Caco-2 (cell line): ENCODE data around the gene RUSC2. TPM values are rescaled to one million over a fixed set of nuclear protein-coding genes. Genes with fewer than 3 reads are reported as not detected.

Experiments used
- BruUV-seq: library from RNA; stranded (reverse); fragments of 400-500 nt; replicated peaks from 2 replicates; lab custom pipeline; 2021; lab: Mats Ljungman, UMichigan
- CTCF ChIA-PET: fragments of 300-600 bp; sonication (Branson Sonifier 250); formaldehyde crosslinking; loops from one replicate; lab custom pipeline; 2022; ENCODE audit warnings: antibody characterized with exemption; lab: Charles Lee
- POLR2A ChIA-PET: fragments of 300-600 bp; sonication (Branson Sonifier 250); formaldehyde crosslinking; loops from one replicate; lab custom pipeline; 2022; ENCODE audit warnings: antibody characterized with exemption; lab: Charles Lee
- DNase-seq, 2 experiments: peaks; one replicate each; pipeline versions ENCODE4 v3.0.0 to v3.0.0-alpha.2; 2020 to 2022
- H3K27me3 ChIP-seq: replicated peaks from 2 replicates; pipeline ENCODE4 v1.6.0; 2011; ENCODE audit warnings: low read length; ENCODE audit not compliant: control insufficient read depth, insufficient read depth
- H3K36me3 ChIP-seq: 2 replicates; pipeline ENCODE4 v1.5.1; 2011; ENCODE audit warnings: low read length; ENCODE audit not compliant: control insufficient read depth, insufficient read depth
- H3K4me1 ChIP-seq: fragments of 250-450 bp; sonication (Bioruptor Pico); 2 replicates; pipeline ENCODE4 v1.5.1; 2020; ENCODE audit warnings: mild to moderate bottlenecking
- H3K4me3 ChIP-seq: 2 replicates; pipeline ENCODE4 v1.5.1; 2011; ENCODE audit warnings: low read depth, mild to moderate bottlenecking, control low read depth, low read length
- H3K9me3 ChIP-seq: fragments of 250-450 bp; sonication (Bioruptor Pico); 2 replicates; pipeline ENCODE4 v1.5.1; 2020; ENCODE audit warnings: mild to moderate bottlenecking, moderate library complexity
- H3K27ac Mint-ChIP-seq: one replicate; pipeline ENCODE4 v1.8.0; 2022; ENCODE audit warnings: mixed read lengths; ENCODE audit not compliant: unreplicated experiment
- H3K27me3 Mint-ChIP-seq: one replicate; pipeline ENCODE4 v1.8.0; 2022; ENCODE audit warnings: mixed read lengths; ENCODE audit not compliant: insufficient read depth, unreplicated experiment
- H3K36me3 Mint-ChIP-seq: one replicate; pipeline ENCODE4 v1.8.0; 2022; ENCODE audit warnings: mild to moderate bottlenecking, mixed read lengths; ENCODE audit not compliant: insufficient read depth, unreplicated experiment
- H3K4me1 Mint-ChIP-seq: one replicate; pipeline ENCODE4 v1.8.0; 2022; ENCODE audit warnings: low read depth, mixed read lengths; ENCODE audit not compliant: unreplicated experiment
- H3K4me3 Mint-ChIP-seq: one replicate; pipeline ENCODE4 v1.8.0; 2022; ENCODE audit warnings: mild to moderate bottlenecking, moderate library complexity, mixed read lengths; ENCODE audit not compliant: unreplicated experiment
- H3K9me3 Mint-ChIP-seq: one replicate; pipeline ENCODE4 v1.8.0; 2022; ENCODE audit warnings: mixed read lengths; ENCODE audit not compliant: unreplicated experiment
- CTCF ChIP-seq, 2 experiments: fragments of 200-600 bp in 1 of 2; IDR thresholded peaks; 1 replicate in 1 of 2; 2 replicates in 1 of 2; pipeline versions ENCODE4 v1.5.1 to v1.8.0; 2011 to 2022; ENCODE audit warnings: antibody characterized with exemption in 1 of 2, control low read depth in 1 of 2, inconsistent platforms in 1 of 2, low read depth in 1 of 2, low read length in 1 of 2, mild to moderate bottlenecking in 1 of 2, moderate library complexity in 1 of 2; ENCODE audit not compliant: insufficient read depth in 1 of 2, severe bottlenecking in 1 of 2, unreplicated experiment in 1 of 2
- intact Hi-C: fragments of 100-400 bp; cut with micrococcal nuclease; formaldehyde crosslinking; loops from one replicate; pipeline ENCODE4 v1.10.0; 2022; ENCODE audit not compliant: unreplicated experiment
- total RNA-seq: library from RNA; stranded (reverse); gene quantifications from 2 replicates; pipeline ENCODE4 v1.2.3, GENCODE V29; 2022

RUSC2 gene
- total RNA-seq, 1 experiment from 2014 or later, result 13.0 TPM

- H3K27me3 Mint-ChIP-seq, result no peaks in the 10 kb centered on the region
- H3K4me3 ChIP-seq, result no peak overlapping the region
- H3K4me3 Mint-ChIP-seq, result peak overlapping the region; percentile 36
- H3K36me3 ChIP-seq, result no peaks in the 10 kb centered on the region
- CTCF ChIA-PET, result interaction anchor here (0.9 to 2.6 kb wide), 12 partner anchors 9 to 439 kb away, joined by 3 to 43 read pairs (median 5); partner anchors contain the start of genes RUSC2 and VCP
- TF ChIP-seq CTCF (IDR thresholded peaks at IDR 0.05; ENCODE audit: insufficient read depth in 1 of 2, low read depth in 1 of 2, low read length in 1 of 2, severe bottlenecking in 1 of 2, unreplicated experiment in 1 of 2), result no peak
- peaks cover 43% of the 10 kb centered on the region for H3K4me1 ChIP-seq
- intact Hi-C loops, result loop anchor here (1.0 kb wide), 2 partner anchors 21 to 43 kb away; partner anchors contain the start of gene RUSC2
- H3K27ac Mint-ChIP-seq, result peak overlapping the region; percentile 88
- DNase-seq, result no peak
- no TSS peak for BruUV-seq
- H3K9me3 ChIP-seq, result no peaks in the 10 kb centered on the region
- no peaks in the 10 kb centered on the region for H3K36me3 Mint-ChIP-seq
- no peaks in the 10 kb centered on the region for H3K9me3 Mint-ChIP-seq
- POLR2A ChIA-PET, result interaction anchor here (0.5 to 1.3 kb wide), 6 partner anchors 11 to 153 kb away, joined by 4 to 8 read pairs (median 4); partner anchors contain the start of genes ARHGEF39, CCDC107, RMRP and RUSC2
- H3K4me1 Mint-ChIP-seq, result peaks cover 33% of the 10 kb centered on the region
- H3K27me3 ChIP-seq, result no peaks in the 10 kb centered on the region
Observed at GRCh38 chr9:35511453-35511852, 21.5 kb downstream of the RUSC2 start.

DNA sequence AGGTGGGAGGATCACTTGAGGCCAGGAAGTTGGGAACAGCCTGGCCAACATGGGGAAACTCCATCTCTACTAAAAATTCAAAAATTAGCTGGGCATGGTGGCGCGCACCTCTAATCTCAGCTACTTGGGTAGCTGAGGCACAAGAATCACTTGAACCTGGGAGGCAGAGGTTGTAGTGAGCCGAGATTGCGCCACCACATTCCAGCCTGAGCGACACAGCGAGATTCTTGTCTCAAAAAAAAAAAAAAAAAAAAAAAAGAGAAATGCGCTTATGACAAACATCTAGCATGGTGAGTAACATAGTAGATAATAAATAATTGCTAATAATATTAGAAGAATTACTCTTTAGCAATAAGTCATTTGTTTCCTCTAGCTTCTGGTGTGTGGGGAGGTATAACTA lies 25.9 kb downstream of the RUSC2 start:
- ChIA-PET CTCF (interaction anchor here (0.7 to 1.8 kb wide), 3 partner anchors 38 to 423 kb away, joined by 3 to 7 read pairs (median 7); no protein-coding TSS in a partner anchor), POLR2A (no interaction called here)
- Histone ChIP-seq H3K4me3 (no peak overlapping the region), H3K36me3 (no peaks in the 10 kb centered on the region), H3K4me1 (peaks cover 74% of the 10 kb centered on the region), H3K9me3 (no peaks in the 10 kb centered on the region), H3K27me3 (no peaks in the 10 kb centered on the region)
- no TSS peak for BruUV-seq
- Mint-ChIP-seq H3K4me3 (no peak overlapping the region), H3K27me3 (no peaks in the 10 kb centered on the region), H3K36me3 (peaks cover 6% of the 10 kb centered on the region), H3K4me1 (peaks cover 63% of the 10 kb centered on the region), H3K9me3 (no peaks in the 10 kb centered on the region), H3K27ac (peak overlapping the region; percentile 81)
- no peak for TF ChIP-seq CTCF (IDR thresholded peaks at IDR 0.05; ENCODE audit: insufficient read depth in 1 of 2, low read depth in 1 of 2, low read length in 1 of 2, severe bottlenecking in 1 of 2, unreplicated experiment in 1 of 2)
- intact Hi-C loops, result no loop called here
- peak in 1 of 2 experiments; percentile 47 for DNase-seq

- BruUV-seq, result no TSS peak
- Mint-ChIP-seq H3K4me3 (no peak overlapping the region), H3K4me1 (peaks cover 67% of the 10 kb centered on the region), H3K27ac (peak overlapping the region; percentile 81), H3K9me3 (no peaks in the 10 kb centered on the region), H3K27me3 (no peaks in the 10 kb centered on the region), H3K36me3 (peaks cover 6% of the 10 kb centered on the region)
- peaks cover 74% of the 10 kb centered on the region for H3K4me1 ChIP-seq
- no peaks in the 10 kb centered on the region for H3K9me3 ChIP-seq
- DNase-seq, result peak in 1 of 2 experiments; percentile 35
- no peak for TF ChIP-seq CTCF (IDR thresholded peaks at IDR 0.05; ENCODE audit: insufficient read depth in 1 of 2, low read depth in 1 of 2, low read length in 1 of 2, severe bottlenecking in 1 of 2, unreplicated experiment in 1 of 2)
- CTCF ChIA-PET, result interaction anchor here (1.8 kb wide), 1 partner anchor 37 kb away, joined by 7 read pairs; no protein-coding TSS in a partner anchor
- POLR2A ChIA-PET, result no interaction called here
- H3K36me3 ChIP-seq, result no peaks in the 10 kb centered on the region
- intact Hi-C loops, result no loop called here
- no peak overlapping the region for H3K4me3 ChIP-seq
- H3K27me3 ChIP-seq, result no peaks in the 10 kb centered on the region
Observed at GRCh38 chr9:35516479-35516878, 26.6 kb downstream of the RUSC2 start.
